ENCODE results near the gene U2AF2.

- TF ChIP-seq CTCF (IDR thresholded peaks at IDR 0.05; ENCODE audit: poor library complexity), result no peak
- TF ChIP-seq EZH2 (IDR thresholded peaks at IDR 0.05; ENCODE audit: borderline replicate concordance), result no peak
These were observed 17.6 kb downstream of the U2AF2 start for GRCh38 chr19:55672418-55672817.

All from hepatocyte (in vitro differentiated cells).